DND-41 (cell line): Measurements from ENCODE around the gene RSAD2.

Source experiments
- ATAC-seq: fragments of 200-7000 bp; cut with Tn5 transposase; 3 replicates; pipeline ENCODE4 v1.9.1; 2021; ENCODE audit warnings: low read depth; ENCODE audit not compliant: insufficient read depth
- DNase-seq: peaks from one replicate; pipeline ENCODE4 v3.0.0-alpha.2; 2020
- H2AFZ ChIP-seq: 2 replicates; pipeline ENCODE4 v1.6.0; 2012; ENCODE audit warnings: low read depth, low read length
- H3K27ac ChIP-seq: 2 replicates; pipeline ENCODE4 v1.5.1; 2012; ENCODE audit warnings: low read length, inconsistent platforms
- H3K27me3 ChIP-seq: fragments of 200-600 bp; sonication (generic); 2 replicates; pipeline ENCODE4 v1.6.0; 2012; ENCODE audit warnings: low read length, mild to moderate bottlenecking, inconsistent platforms; ENCODE audit not compliant: insufficient read depth, poor library complexity
- H3K36me3 ChIP-seq: 2 replicates; pipeline ENCODE4 v1.5.1; 2012; ENCODE audit warnings: low read length, inconsistent platforms; ENCODE audit not compliant: insufficient read depth
- H3K4me1 ChIP-seq: 2 replicates; pipeline ENCODE4 v1.5.1; 2012; ENCODE audit warnings: mild to moderate bottlenecking, low read length; ENCODE audit not compliant: insufficient read depth
- H3K4me2 ChIP-seq: 2 replicates; pipeline ENCODE4 v1.6.0; 2012; ENCODE audit warnings: mild to moderate bottlenecking, moderate library complexity, low read length, inconsistent platforms; ENCODE audit not compliant: insufficient read depth
- H3K4me3 ChIP-seq, 2 experiments: fragments of 200-600 bp in 1 of 2; shearing (Covaris generic) in 1 of 2; 2 replicates each; pipeline ENCODE4 v1.5.1; 2012 to 2016; ENCODE audit warnings: inconsistent platforms in 2 of 2, low read length in 2 of 2, mild to moderate bottlenecking in 2 of 2, low read depth in 1 of 2, moderate library complexity in 1 of 2
- H3K79me2 ChIP-seq: 2 replicates; pipeline ENCODE4 v1.6.0; 2012; ENCODE audit warnings: low read length, inconsistent platforms; ENCODE audit not compliant: insufficient read depth
- H3K9ac ChIP-seq: 2 replicates; pipeline ENCODE4 v1.6.0; 2012; ENCODE audit warnings: low read depth, mild to moderate bottlenecking, inconsistent platforms, low read length, moderate library complexity
- H3K9me3 ChIP-seq: 2 replicates; pipeline ENCODE4 v1.5.1; 2012; ENCODE audit warnings: low read length, moderate library complexity, mild to moderate bottlenecking, inconsistent platforms; ENCODE audit not compliant: insufficient read depth, severe bottlenecking
- H4K20me1 ChIP-seq: 2 replicates; pipeline ENCODE4 v1.6.0; 2012; ENCODE audit warnings: low read length; ENCODE audit not compliant: insufficient read depth
- CTCF ChIP-seq: IDR thresholded peaks from 2 replicates; pipeline ENCODE4 v1.5.1; 2012; ENCODE audit warnings: borderline replicate concordance, low read length, moderate library complexity, mild to moderate bottlenecking; ENCODE audit not compliant: poor library complexity, severe bottlenecking; ENCODE audit errors: extremely low read depth
- EZH2 ChIP-seq: IDR thresholded peaks from 3 replicates; pipeline ENCODE4 v1.6.1; 2012; ENCODE audit warnings: borderline replicate concordance, low read depth, mild to moderate bottlenecking, moderate library complexity, low read length, inconsistent platforms; ENCODE audit not compliant: severe bottlenecking

Gene RSAD2

DNA sequence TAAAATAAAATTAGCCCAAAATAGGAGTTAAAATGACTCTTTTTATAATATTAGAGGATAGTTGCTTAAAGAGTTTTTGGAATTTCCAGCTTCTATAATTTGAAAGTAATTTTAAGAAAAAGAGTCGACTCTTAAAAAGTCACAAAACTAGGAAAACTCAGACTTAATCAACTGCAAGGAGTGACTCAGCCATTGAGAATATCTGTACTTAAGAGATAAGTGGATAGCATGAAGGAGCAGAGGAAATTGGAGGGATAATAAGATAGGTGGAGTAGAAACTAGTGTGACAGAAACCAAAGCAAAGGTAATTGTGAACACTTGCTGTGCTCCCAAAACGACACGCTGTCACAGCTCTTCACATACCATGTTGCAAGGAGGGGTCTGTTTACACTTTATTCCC, 8.4 kb downstream of the RSAD2 start:
- TF ChIP-seq CTCF: no peak
- no peaks in the 10 kb centered on the region for H3K9me3 ChIP-seq

GRCh38 chr2:6887751-6888192, 10.2 kb downstream of the RSAD2 start:
- H4K20me1 ChIP-seq: no peaks in the 10 kb centered on the region
- peaks cover 1% of the 10 kb centered on the region; the same call in 1 of the 2 replicates for H3K79me2 ChIP-seq
- no peak overlapping the region for H3K4me3 ChIP-seq
- DNase-seq (no peak), ATAC-seq (peak; percentile 42; the same call in 1 of the 3 replicates)
- H3K4me2 ChIP-seq: no peak overlapping the region
- H3K27ac ChIP-seq: peak overlapping the region; percentile 27; the same call in 1 of the 2 replicates
- no peak overlapping the region for H2AFZ ChIP-seq
- H3K27me3 ChIP-seq: no peaks in the 10 kb centered on the region
- no peak overlapping the region for H3K9ac ChIP-seq
- H3K4me1 ChIP-seq: peaks cover 14% of the 10 kb centered on the region
- no peak for TF ChIP-seq CTCF
- no peak for TF ChIP-seq EZH2
- H3K36me3 ChIP-seq: no peaks in the 10 kb centered on the region; the same call in 1 of the 2 replicates
- no peaks in the 10 kb centered on the region for H3K9me3 ChIP-seq

More for the DNA sequence above, 8.4 kb downstream of the RSAD2 start:
- H3K9ac ChIP-seq: no peak overlapping the region
- no peak overlapping the region for H3K4me3 ChIP-seq
- no peak overlapping the region for H2AFZ ChIP-seq
- H3K4me1 ChIP-seq: peaks cover 32% of the 10 kb centered on the region
- DNase-seq: no peak
- no peak overlapping the region for H3K4me2 ChIP-seq
- no peak for ATAC-seq
- H3K27ac ChIP-seq: no peak overlapping the region
- peaks cover 17% of the 10 kb centered on the region for H3K79me2 ChIP-seq
- H3K36me3 ChIP-seq: no peaks in the 10 kb centered on the region; the same call in 1 of the 2 replicates
- no peaks in the 10 kb centered on the region for H3K27me3 ChIP-seq
- H4K20me1 ChIP-seq: no peaks in the 10 kb centered on the region

DNA sequence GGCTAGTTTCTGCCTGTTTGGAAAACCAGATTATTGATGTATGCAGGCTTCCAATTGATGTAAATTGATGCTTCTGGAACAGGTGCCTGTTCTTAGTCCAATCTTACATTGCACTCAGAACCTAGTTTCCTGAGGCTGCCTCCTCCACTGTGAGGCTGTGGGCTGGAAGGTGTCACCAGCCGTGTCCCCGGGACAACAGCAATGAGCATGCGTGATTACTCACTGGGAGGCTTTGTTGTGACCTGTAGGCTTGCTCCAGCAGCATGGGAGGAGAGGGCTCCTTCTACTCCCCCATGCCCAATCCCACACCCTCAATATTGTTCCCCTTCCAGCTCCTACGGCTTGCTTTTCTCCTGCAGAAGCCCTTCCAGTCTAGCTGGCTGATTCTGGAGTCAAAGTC, 11.1 kb downstream of the RSAD2 start:
- H3K4me3 ChIP-seq: no peak overlapping the region
- no peak overlapping the region for H3K4me2 ChIP-seq
- no peaks in the 10 kb centered on the region for H3K9me3 ChIP-seq
- H3K27ac ChIP-seq: no peak overlapping the region
- no peaks in the 10 kb centered on the region for H4K20me1 ChIP-seq
- no peaks in the 10 kb centered on the region for H3K27me3 ChIP-seq
- no peak overlapping the region for H2AFZ ChIP-seq
- H3K36me3 ChIP-seq: no peaks in the 10 kb centered on the region; the same call in 1 of the 2 replicates
- no peak for DNase-seq
- H3K79me2 ChIP-seq: no peaks in the 10 kb centered on the region
- ATAC-seq: no peak
- H3K4me1 ChIP-seq: peaks cover 12% of the 10 kb centered on the region; the same call in 1 of the 2 replicates
- H3K9ac ChIP-seq: no peak overlapping the region
- TF ChIP-seq EZH2 (no peak), CTCF (no peak)
